GM12872 (cell line): Measurements from ENCODE around the gene S1PR5.

Experiments used
- TF ChIP-seq, protein P1 (sequence below): IDR thresholded peaks from 3 replicates; pipeline ENCODE4 v1.5.1; 2011; ENCODE audit warnings: low read depth, mild to moderate bottlenecking, low read length, moderate library complexity; ENCODE audit not compliant: insufficient read depth

Gene S1PR5

DNA sequence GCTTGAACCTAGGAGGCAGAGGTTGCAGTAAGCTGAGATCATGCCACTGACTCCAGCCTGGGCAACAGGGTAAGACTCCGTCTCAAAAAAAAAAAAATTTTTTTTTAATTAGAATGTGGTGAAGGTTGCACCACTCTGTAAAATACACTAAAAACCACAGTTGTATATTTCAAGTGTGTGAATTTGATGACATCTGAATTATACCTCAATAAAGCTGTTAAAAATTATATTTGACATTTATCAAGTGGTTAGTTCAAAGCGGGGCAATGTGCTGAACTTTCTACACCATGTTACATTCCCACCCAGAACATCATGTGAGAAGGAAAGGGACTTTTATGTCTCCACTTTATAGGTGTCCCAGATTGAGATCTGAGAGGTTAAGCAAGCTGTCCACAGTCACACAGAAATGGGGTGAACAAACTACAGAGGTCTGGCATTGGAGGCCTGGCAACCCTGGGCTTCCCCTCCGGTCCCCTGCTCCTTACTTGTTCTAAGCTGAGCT, 5.9 kb upstream of the S1PR5 start:
- TF ChIP-seq, protein P1, sequence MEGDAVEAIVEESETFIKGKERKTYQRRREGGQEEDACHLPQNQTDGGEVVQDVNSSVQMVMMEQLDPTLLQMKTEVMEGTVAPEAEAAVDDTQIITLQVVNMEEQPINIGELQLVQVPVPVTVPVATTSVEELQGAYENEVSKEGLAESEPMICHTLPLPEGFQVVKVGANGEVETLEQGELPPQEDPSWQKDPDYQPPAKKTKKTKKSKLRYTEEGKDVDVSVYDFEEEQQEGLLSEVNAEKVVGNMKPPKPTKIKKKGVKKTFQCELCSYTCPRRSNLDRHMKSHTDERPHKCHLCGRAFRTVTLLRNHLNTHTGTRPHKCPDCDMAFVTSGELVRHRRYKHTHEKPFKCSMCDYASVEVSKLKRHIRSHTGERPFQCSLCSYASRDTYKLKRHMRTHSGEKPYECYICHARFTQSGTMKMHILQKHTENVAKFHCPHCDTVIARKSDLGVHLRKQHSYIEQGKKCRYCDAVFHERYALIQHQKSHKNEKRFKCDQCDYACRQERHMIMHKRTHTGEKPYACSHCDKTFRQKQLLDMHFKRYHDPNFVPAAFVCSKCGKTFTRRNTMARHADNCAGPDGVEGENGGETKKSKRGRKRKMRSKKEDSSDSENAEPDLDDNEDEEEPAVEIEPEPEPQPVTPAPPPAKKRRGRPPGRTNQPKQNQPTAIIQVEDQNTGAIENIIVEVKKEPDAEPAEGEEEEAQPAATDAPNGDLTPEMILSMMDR: no peak

DNA sequence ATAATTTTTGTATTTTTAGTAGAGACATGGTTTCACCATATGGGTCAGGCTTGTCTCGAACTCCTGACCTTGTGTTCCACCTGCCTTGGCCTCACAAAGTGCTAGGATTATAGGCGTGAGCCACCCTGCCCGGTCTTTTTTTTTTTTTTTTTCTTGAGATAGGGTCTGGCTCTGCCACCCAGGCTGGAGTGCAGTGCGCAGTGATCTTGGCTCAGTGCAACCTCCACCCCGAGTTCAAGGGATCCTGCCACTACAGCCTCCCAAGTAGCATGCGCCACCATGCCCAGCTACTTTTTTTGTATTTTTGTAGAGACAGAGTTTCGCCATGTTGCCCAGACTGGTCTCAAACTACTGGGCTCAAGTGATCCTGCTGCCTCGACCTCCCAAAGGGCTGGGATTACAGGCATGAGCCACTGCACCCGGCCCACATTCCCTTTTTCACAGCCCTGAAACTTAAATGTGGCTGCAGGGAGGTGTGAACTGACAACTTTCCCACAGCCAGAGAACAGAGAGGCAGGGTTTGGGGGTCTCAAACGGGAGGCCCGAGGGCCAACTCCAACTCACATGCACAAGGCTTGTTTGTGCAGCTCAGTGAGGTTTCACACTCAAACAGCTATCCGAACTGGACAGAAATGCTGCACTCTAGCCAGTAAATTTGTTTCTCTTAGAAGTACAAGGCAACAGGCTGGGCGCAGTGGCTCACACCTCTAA, 4.4 kb upstream of the S1PR5 start:
- TF ChIP-seq, protein P1: no peak

DNA sequence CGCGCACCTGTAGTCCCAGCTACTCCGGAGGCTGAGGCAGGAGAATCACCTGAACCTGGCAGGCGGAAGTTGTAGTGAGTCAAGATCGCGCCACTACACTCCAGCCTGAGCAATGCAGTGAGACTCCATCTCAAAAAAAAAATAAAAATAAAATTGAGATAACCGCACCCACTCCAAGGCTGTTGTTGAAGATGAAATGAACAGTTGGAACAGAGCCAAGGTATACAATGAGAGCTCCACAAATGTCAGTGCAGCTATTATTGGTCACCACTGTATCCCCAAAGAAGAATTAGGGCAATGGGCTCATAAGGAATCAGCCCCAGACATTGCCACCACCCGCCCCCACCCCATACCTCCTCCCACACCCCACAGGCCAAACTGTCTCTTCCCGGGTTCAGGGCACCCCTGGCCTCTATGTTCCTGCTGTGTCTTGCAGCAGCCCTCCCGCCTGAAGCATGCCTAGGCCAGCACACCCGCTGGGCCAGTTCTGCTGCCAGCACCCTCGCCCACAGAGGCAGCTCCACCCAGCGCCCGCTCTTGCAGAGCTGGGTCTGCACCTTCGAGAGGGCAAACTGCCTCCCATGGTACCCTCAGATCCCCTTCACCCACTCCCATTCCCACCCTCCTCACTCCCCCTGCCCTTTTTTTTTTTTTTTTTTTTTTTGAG, 3.5 kb upstream of the S1PR5 start:
- TF ChIP-seq, protein P1: no peak

DNA sequence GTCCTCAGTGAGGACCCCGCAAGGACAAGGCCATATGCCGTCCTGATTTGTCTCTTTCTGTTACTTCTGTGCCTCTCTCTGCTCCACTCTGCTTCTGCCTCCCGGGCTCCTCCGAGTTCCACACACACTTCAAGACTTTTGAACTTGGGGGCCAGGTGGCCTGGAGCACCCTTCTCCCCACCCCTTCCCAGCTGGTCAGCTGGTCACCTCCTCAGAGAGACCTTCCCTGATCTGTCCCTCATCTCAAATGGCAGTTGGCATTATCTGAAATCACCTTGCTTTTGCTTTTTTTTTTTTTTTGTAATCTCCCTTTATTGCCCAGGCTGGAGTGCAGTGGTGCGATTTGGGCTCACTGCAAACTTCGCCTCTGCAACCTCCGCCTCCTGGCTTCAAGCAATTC, 2.2 kb upstream of the S1PR5 start:
- TF ChIP-seq, protein P1: no peak

DNA sequence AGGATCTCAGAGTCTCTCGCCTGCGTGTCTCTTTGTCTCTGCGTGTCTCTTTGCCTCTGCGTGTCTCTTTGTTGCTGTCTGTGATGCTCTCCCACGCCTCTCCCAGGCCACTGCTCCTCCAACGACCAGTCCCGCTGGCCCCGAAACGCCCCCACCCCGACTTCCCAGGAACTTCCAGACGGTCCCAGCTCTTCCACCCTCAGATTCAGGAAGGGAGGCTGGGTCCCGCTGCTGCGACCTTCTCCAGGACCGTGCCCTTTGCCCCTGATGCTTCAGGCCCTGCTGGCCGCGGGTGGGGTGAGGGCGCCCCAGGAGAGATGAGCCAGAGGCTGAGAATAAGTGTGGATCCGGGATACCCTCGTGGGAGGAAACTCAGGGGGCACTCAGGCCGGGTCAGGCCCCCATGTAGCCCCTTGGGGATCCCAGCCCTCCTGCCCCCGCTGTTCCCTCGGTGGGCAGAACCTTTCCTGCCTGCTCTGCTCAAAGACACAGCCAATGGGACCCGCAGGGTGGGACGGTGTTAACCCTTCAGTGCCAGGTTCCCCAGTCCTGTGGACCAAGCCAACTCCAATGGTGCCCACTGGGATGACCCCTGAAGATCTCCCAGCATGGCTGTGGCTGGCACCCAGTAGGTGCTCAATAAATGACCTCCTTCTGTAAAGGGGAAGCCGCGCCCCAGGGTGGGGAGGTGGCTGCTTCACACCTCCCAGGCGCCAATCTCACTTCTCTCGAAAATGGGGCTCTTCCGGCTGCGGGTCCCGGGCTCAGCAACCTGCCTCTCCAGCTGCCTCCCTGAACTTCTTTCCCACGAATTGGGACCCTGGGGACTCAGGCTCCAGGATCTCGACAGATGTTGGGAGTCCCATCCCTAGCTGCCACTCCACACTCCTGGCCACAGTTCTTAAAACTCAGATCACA, 1.5 kb upstream of the S1PR5 start:
- TF ChIP-seq, protein P1: no peak

DNA sequence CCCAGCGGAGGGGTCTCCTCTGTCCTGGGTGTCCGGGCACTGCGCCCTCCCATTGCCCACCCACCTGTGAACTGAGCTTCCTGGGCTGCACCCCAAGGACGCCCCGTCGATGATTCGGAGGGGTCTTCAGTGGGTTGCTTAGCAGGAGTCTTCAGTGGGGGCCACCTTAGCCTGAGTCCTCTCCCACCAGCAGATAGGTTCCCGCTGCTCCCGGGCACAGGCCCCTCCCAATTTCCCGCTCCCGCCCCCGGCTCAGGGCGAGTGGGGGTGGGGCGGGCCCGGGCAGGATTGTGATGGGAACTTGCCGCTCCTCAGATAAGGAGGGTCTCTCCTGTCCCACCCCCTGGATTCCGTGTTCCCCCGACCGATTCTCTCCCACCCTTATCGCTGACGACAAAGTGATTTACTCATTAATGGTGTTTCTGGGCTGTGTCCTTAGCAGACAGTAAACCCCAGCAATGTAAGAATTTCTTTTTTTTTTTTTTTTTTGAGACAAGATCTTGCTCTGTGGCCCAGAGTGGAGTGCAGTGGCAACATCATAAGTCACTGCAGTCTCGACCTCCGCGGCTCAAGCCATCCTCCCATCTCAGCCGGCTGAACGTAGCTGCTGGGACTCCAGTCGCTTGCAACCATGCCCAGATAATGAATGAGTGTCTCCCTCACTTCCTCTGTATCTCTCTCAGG, 655 bp upstream of the S1PR5 start:
- TF ChIP-seq, protein P1: no peak
